ENCODE data around the gene MRPL19. TPM values are rescaled to one million over a fixed set of nuclear protein-coding genes. Genes with fewer than 3 reads are reported as not detected.

Gene MRPL19
- total RNA-seq, 1 experiment from 2014 or later, result 75.4 TPM

Other genes starting within 250 kb of the MRPL19 start
- gene EVA1A, start 85.8 kb upstream of the MRPL19 start, total RNA-seq (2014; rRNA removed; shearing (Covaris generic)), result 152 and 214 TPM in 2 replicates
- 28.4 TPM in 2 replicates for gene GCFC2, start 64.1 kb downstream of the MRPL19 start, total RNA-seq (2014; rRNA removed; shearing (Covaris generic))

Measured in SJSA1 (cell line).